Uterus (tissue), 2 donors: ENCODE measurements around the gene CDH13.

ENCODE experiments used
- POLR2A ChIP-seq, 2 donors: fragments of 450-650 bp; IDR thresholded peaks; one replicate each; pipeline ENCODE4 v1.6.1; 2016; ENCODE audit warnings: antibody characterized with exemption in 2 of 2, mild to moderate bottlenecking in 1 of 2, moderate library complexity in 1 of 2
- TF ChIP-seq, protein P1 (sequence below), 4 experiments: fragments of 200-600 bp in 2 of 4; fragments of 450-650 bp in 2 of 4; sonication (generic) in 2 of 4; IDR thresholded peaks; one replicate each; pipeline ENCODE4 v1.5.1; 2016 to 2019; ENCODE audit warnings: antibody characterized with exemption in 4 of 4, mild to moderate bottlenecking in 2 of 4, moderate library complexity in 1 of 4

DNA sequence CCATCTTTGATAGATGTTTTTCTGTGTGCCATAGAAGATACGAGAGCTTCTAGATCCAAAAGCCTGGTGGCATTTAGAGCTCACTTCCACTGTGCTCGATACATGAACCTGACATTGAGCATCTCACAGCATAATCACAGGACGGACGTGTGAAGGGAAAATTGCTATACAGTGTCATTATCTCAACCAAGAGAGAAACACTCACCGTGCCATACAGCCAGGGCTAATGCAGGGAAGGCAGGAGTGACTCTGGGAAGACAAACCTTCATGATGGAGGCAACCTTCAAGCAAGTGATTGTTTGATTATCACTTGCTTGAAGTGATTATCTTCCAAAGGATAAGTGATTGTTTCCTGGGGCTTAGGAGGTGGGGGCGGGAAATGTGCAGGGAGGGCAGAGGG, 962.8 kb downstream of the CDH13 start:
- TF ChIP-seq POLR2A (IDR thresholded peaks at IDR 0.05), result no peak
- TF ChIP-seq, protein P1, sequence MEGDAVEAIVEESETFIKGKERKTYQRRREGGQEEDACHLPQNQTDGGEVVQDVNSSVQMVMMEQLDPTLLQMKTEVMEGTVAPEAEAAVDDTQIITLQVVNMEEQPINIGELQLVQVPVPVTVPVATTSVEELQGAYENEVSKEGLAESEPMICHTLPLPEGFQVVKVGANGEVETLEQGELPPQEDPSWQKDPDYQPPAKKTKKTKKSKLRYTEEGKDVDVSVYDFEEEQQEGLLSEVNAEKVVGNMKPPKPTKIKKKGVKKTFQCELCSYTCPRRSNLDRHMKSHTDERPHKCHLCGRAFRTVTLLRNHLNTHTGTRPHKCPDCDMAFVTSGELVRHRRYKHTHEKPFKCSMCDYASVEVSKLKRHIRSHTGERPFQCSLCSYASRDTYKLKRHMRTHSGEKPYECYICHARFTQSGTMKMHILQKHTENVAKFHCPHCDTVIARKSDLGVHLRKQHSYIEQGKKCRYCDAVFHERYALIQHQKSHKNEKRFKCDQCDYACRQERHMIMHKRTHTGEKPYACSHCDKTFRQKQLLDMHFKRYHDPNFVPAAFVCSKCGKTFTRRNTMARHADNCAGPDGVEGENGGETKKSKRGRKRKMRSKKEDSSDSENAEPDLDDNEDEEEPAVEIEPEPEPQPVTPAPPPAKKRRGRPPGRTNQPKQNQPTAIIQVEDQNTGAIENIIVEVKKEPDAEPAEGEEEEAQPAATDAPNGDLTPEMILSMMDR (IDR thresholded peaks at IDR 0.05), result no peak
